Peyer's patch (tissue), 4 donors: ENCODE data around the gene KIF1A.

Experiments used
- POLR2A ChIP-seq, 2 donors: fragments of 450-650 bp; IDR thresholded peaks; one replicate each; pipeline ENCODE4 v1.5.1; 2017; ENCODE audit warnings: antibody characterized with exemption in 2 of 2, mild to moderate bottlenecking in 2 of 2, moderate library complexity in 2 of 2
- TF ChIP-seq, protein P1 (sequence below), 6 experiments: fragments of 450-650 bp in 4 of 6; fragments of 200-600 bp in 2 of 6; sonication (generic) in 1 of 6; IDR thresholded peaks; one replicate each; pipeline ENCODE4 v1.5.1; 2017 to 2019; ENCODE audit warnings: antibody characterized with exemption in 6 of 6, mild to moderate bottlenecking in 3 of 6, moderate library complexity in 1 of 6

DNA sequence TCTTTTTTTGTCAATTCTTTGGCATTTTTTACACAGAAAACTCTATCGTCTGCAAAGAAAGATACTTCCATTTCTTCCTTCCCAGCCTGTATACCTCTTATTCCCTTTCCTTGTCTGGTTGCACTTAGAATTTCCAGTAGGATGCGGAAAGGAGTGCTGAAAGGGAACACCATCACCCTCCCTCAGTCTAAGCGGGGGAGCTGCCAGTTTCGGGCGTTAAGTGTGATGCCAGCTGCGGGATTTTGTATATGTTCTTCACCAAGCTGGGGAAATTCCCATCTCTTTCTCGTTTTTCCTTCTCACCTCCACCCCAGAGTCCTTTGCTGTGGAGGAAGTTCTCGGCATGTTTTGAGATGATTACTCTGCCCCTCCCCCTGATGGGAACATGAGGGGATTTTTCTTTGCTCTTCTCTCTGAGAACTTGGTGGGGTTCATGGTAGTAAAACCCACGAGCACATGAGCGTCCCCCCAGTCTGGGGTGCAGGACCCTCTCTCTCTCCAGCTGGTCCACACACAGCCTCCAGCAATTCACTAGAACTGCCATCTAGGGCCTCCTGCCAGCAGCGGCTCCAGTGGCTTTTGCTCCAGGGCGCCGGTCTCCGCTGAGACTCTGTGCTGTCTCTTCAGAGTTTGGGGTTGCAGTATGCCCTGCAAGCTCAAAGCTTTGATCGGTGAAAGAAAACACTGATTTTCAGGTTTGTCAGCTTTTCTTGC, 112.8 kb downstream of the KIF1A start:
- TF ChIP-seq POLR2A (IDR thresholded peaks at IDR 0.05): no peak
- TF ChIP-seq, protein P1, sequence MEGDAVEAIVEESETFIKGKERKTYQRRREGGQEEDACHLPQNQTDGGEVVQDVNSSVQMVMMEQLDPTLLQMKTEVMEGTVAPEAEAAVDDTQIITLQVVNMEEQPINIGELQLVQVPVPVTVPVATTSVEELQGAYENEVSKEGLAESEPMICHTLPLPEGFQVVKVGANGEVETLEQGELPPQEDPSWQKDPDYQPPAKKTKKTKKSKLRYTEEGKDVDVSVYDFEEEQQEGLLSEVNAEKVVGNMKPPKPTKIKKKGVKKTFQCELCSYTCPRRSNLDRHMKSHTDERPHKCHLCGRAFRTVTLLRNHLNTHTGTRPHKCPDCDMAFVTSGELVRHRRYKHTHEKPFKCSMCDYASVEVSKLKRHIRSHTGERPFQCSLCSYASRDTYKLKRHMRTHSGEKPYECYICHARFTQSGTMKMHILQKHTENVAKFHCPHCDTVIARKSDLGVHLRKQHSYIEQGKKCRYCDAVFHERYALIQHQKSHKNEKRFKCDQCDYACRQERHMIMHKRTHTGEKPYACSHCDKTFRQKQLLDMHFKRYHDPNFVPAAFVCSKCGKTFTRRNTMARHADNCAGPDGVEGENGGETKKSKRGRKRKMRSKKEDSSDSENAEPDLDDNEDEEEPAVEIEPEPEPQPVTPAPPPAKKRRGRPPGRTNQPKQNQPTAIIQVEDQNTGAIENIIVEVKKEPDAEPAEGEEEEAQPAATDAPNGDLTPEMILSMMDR (IDR thresholded peaks at IDR 0.05): no peak
